GM18520 (cell line): ENCODE measurements around the gene CRHR1.

Source experiments
- ATAC-seq: cut with Tn5 transposase; IDR thresholded peaks from one replicate; pipeline ENCODE4 v1.9.1; 2021; ENCODE audit not compliant: unreplicated experiment

Gene CRHR1

GRCh38 chr17:45787044-45787443, 2.9 kb downstream of the CRHR1 start:
- ATAC-seq = no peak

GRCh38 chr17:45787656-45788055, 3.5 kb downstream of the CRHR1 start:
- ATAC-seq = no peak

GRCh38 chr17:45788057-45788456, 3.9 kb downstream of the CRHR1 start:
- ATAC-seq = no peak

GRCh38 chr17:45789874-45790273, 5.8 kb downstream of the CRHR1 start:
- ATAC-seq = no peak

GRCh38 chr17:45790296-45790922, 6.3 kb downstream of the CRHR1 start:
- no peak for ATAC-seq

GRCh38 chr17:45791041-45791582, 7.0 kb downstream of the CRHR1 start:
- no peak for ATAC-seq

GRCh38 chr17:45791935-45792334, 7.8 kb downstream of the CRHR1 start:
- ATAC-seq = no peak

- no peak for ATAC-seq
These were observed 8.3 kb downstream of the CRHR1 start for GRCh38 chr17:45792437-45792836.

- no peak for ATAC-seq
These were observed 9.1 kb downstream of the CRHR1 start for GRCh38 chr17:45792995-45793755.

GRCh38 chr17:45793999-45794540, 9.9 kb downstream of the CRHR1 start:
- no peak for ATAC-seq

- ATAC-seq = no peak
These were observed 10.7 kb downstream of the CRHR1 start for GRCh38 chr17:45794840-45795239.

- ATAC-seq = no peak
These were observed 16.7 kb downstream of the CRHR1 start for GRCh38 chr17:45800816-45801215.

GRCh38 chr17:45801421-45801820, 17.3 kb downstream of the CRHR1 start:
- no peak for ATAC-seq

GRCh38 chr17:45808845-45809244, 24.7 kb downstream of the CRHR1 start:
- ATAC-seq = no peak

GRCh38 chr17:45809499-45809898, 25.4 kb downstream of the CRHR1 start:
- ATAC-seq = no peak

GRCh38 chr17:45812102-45812501, 28.0 kb downstream of the CRHR1 start:
- ATAC-seq = no peak

- no peak for ATAC-seq
These were observed 29.1 kb downstream of the CRHR1 start for GRCh38 chr17:45813048-45813725.

GRCh38 chr17:45814622-45815606, 30.8 kb downstream of the CRHR1 start:
- ATAC-seq = no peak

- no peak for ATAC-seq
These were observed 31.6 kb downstream of the CRHR1 start for GRCh38 chr17:45815752-45816151.

GRCh38 chr17:45818041-45818440, 33.9 kb downstream of the CRHR1 start:
- no peak for ATAC-seq
